KMS-11 (cell line): ENCODE data around the gene ADRA2C.

ENCODE experiments used
- H2AFZ ChIP-seq: fragments of 200-600 bp; sonication (generic); 2 replicates; pipeline ENCODE4 v1.6.1; 2016; ENCODE audit warnings: antibody characterized with exemption, mixed run types, low read depth
- H3K27ac ChIP-seq: fragments of 200-600 bp; sonication (generic); 2 replicates; pipeline ENCODE4 v1.6.1; 2016; ENCODE audit warnings: mild to moderate bottlenecking, mixed run types
- H3K27me3 ChIP-seq: fragments of 200-600 bp; sonication (generic); 2 replicates; pipeline ENCODE4 v1.6.1; 2017; ENCODE audit warnings: mild to moderate bottlenecking, low read depth, mixed run types, moderate library complexity; ENCODE audit not compliant: insufficient read depth
- H3K36me3 ChIP-seq: fragments of 200-600 bp; sonication (generic); 2 replicates; pipeline ENCODE4 v1.6.1; 2017; ENCODE audit warnings: mild to moderate bottlenecking, mixed run types; ENCODE audit not compliant: insufficient read depth
- H3K4me1 ChIP-seq: fragments of 200-600 bp; sonication (generic); 2 replicates; pipeline ENCODE4 v1.6.1; 2016; ENCODE audit warnings: mild to moderate bottlenecking, low read depth, mixed run types; ENCODE audit not compliant: poor library complexity, severe bottlenecking
- H3K4me2 ChIP-seq: fragments of 200-600 bp; sonication (generic); 2 replicates; pipeline ENCODE4 v1.7.0; 2016; ENCODE audit warnings: mild to moderate bottlenecking, mixed run types
- H3K4me3 ChIP-seq: fragments of 200-600 bp; sonication (generic); IDR thresholded peaks from 2 replicates; pipeline ENCODE4 v1.6.1; 2017; ENCODE audit warnings: low read depth, low read length, mixed read lengths; ENCODE audit not compliant: insufficient read depth
- H3K79me2 ChIP-seq: fragments of 200-600 bp; sonication (generic); 2 replicates; pipeline ENCODE4 v1.6.1; 2016; ENCODE audit warnings: low read depth, mixed run types; ENCODE audit not compliant: insufficient read depth
- H3K9ac ChIP-seq: fragments of 200-600 bp; sonication (generic); 2 replicates; pipeline ENCODE4 v1.6.1; 2016; ENCODE audit warnings: mild to moderate bottlenecking, mixed run types
- H4K20me1 ChIP-seq: fragments of 200-600 bp; sonication (generic); 2 replicates; pipeline ENCODE4 v1.6.1; 2016; ENCODE audit warnings: mild to moderate bottlenecking, mixed run types; ENCODE audit not compliant: insufficient read depth
- CTCF ChIP-seq: fragments of 200-600 bp; sonication (generic); conservative IDR thresholded peaks from 2 replicates; pipeline ENCODE4 v1.6.1; 2017; ENCODE audit warnings: low read depth, mild to moderate bottlenecking, antibody characterized with exemption, low read length, moderate library complexity, mixed read lengths

The ADRA2C gene

GRCh38 chr4:3730422-3731190 lies 35.6 kb upstream of the ADRA2C start:
- Histone ChIP-seq H3K36me3 (no peaks in the 10 kb centered on the region), H3K9ac (no peak overlapping the region), H3K27me3 (peaks cover 19% of the 10 kb centered on the region; the same call in 1 of the 2 replicates), H3K4me2 (no peak overlapping the region), H3K4me3 (no peak overlapping the region), H3K27ac (no peak overlapping the region), H2AFZ (no peak overlapping the region), H4K20me1 (no peaks in the 10 kb centered on the region), H3K4me1 (no peaks in the 10 kb centered on the region), H3K79me2 (no peaks in the 10 kb centered on the region)
- TF ChIP-seq CTCF = no peak

GRCh38 chr4:3732076-3733028 lies 33.8 kb upstream of the ADRA2C start:
- Histone ChIP-seq H3K9ac (no peak overlapping the region), H3K4me1 (no peaks in the 10 kb centered on the region), H2AFZ (no peak overlapping the region), H3K4me2 (no peak overlapping the region), H3K4me3 (no peak overlapping the region), H3K79me2 (no peaks in the 10 kb centered on the region), H3K27me3 (peaks cover 25% of the 10 kb centered on the region; the same call in 1 of the 2 replicates), H4K20me1 (no peaks in the 10 kb centered on the region), H3K36me3 (no peaks in the 10 kb centered on the region), H3K27ac (no peak overlapping the region)
- TF ChIP-seq CTCF = no peak

- no peak overlapping the region for H2AFZ ChIP-seq
- no peak for TF ChIP-seq CTCF
- H3K9ac ChIP-seq = no peak overlapping the region
- H3K4me1 ChIP-seq = no peaks in the 10 kb centered on the region
- H3K27me3 ChIP-seq = peaks cover 29% of the 10 kb centered on the region; the same call in 1 of the 2 replicates
- no peaks in the 10 kb centered on the region for H3K36me3 ChIP-seq
- no peak overlapping the region for H3K4me2 ChIP-seq
- no peaks in the 10 kb centered on the region for H4K20me1 ChIP-seq
- no peak overlapping the region for H3K4me3 ChIP-seq
- no peak overlapping the region for H3K27ac ChIP-seq
- H3K79me2 ChIP-seq = no peaks in the 10 kb centered on the region
Measured at GRCh38 chr4:3733195-3733594, 33.0 kb upstream of the ADRA2C start.

- Histone ChIP-seq H4K20me1 (no peaks in the 10 kb centered on the region), H3K9ac (no peak overlapping the region), H3K27me3 (peaks cover 24% of the 10 kb centered on the region; the same call in 1 of the 2 replicates), H3K27ac (no peak overlapping the region), H3K4me1 (no peaks in the 10 kb centered on the region), H3K36me3 (no peaks in the 10 kb centered on the region), H3K79me2 (no peaks in the 10 kb centered on the region), H2AFZ (no peak overlapping the region), H3K4me3 (no peak overlapping the region), H3K4me2 (no peak overlapping the region)
- TF ChIP-seq CTCF = no peak
Measured at GRCh38 chr4:3735196-3735595, 31.0 kb upstream of the ADRA2C start.
